H1 (cell line): ENCODE data around the gene SLC9A4.

ENCODE experiments used
- ATF2 ChIP-seq: IDR thresholded peaks from 2 replicates; pipeline ENCODE4 v1.6.1; 2012; ENCODE audit warnings: low read length, inconsistent platforms
- CEBPB ChIP-seq: IDR thresholded peaks from 2 replicates; pipeline ENCODE4 v1.6.1; 2012; ENCODE audit warnings: low read depth, low read length
- CREB1 ChIP-seq: IDR thresholded peaks from 2 replicates; pipeline ENCODE4 v1.6.1; 2012; ENCODE audit warnings: inconsistent platforms
- CTCF ChIP-seq, 3 experiments: IDR thresholded peaks; 1 replicate in 2 of 3; 2 replicates in 1 of 3; pipeline versions ENCODE4 v1.5.1 to v1.6.1; 2011; ENCODE audit warnings: low read length in 3 of 3, mild to moderate bottlenecking in 3 of 3, inconsistent platforms in 2 of 3, low read depth in 1 of 3, moderate library complexity in 1 of 3; ENCODE audit not compliant: insufficient read depth in 1 of 3; ENCODE audit errors: control extremely low read depth in 1 of 3
- POLR2A ChIP-seq, 2 experiments: IDR thresholded peaks; 1 replicate in 1 of 2; 2 replicates in 1 of 2; pipeline ENCODE4 v1.6.1; 2011; ENCODE audit warnings: low read depth in 2 of 2, low read length in 2 of 2, mild to moderate bottlenecking in 2 of 2; ENCODE audit errors: control extremely low read depth in 1 of 2
- POLR2AphosphoS5 ChIP-seq: IDR thresholded peaks from 2 replicates; pipeline ENCODE4 v1.6.1; 2011; ENCODE audit warnings: low read depth, low read length
- RAD21 ChIP-seq, 2 experiments: IDR thresholded peaks in 1 of 2; conservative IDR thresholded peaks in 1 of 2; 2 replicates each; pipeline ENCODE4 v1.6.1; 2011; ENCODE audit warnings: low read depth in 2 of 2, low read length in 2 of 2, improper control_type of control experiment in 1 of 2, inconsistent platforms in 1 of 2, mild to moderate bottlenecking in 1 of 2, moderate library complexity in 1 of 2
- SP2 ChIP-seq: IDR thresholded peaks from 2 replicates; pipeline ENCODE4 v1.6.1; 2012; ENCODE audit warnings: mild to moderate bottlenecking, low read length, inconsistent platforms
- SP4 ChIP-seq: IDR thresholded peaks from 2 replicates; pipeline ENCODE4 v1.6.1; 2012; ENCODE audit warnings: low read length, inconsistent platforms
- TAF1 ChIP-seq: IDR thresholded peaks from 2 replicates; pipeline ENCODE4 v1.6.1; 2011; ENCODE audit warnings: mild to moderate bottlenecking, low read depth, low read length
- TCF12 ChIP-seq: IDR thresholded peaks from 2 replicates; pipeline ENCODE4 v1.6.1; 2011; ENCODE audit warnings: low read depth, mild to moderate bottlenecking, low read length
- ZNF274 ChIP-seq: IDR thresholded peaks from 2 replicates; pipeline ENCODE4 v1.7.0; 2012; ENCODE audit warnings: low read length, borderline replicate concordance; ENCODE audit errors: extremely low read depth

GRCh38 chr2:102515851-102516250 lies 42.8 kb downstream of the SLC9A4 start:
- TF ChIP-seq CREB1 (no peak), CTCF (IDR thresholded peaks at IDR 0.05; ENCODE audit: control extremely low read depth in 1 of 3, insufficient read depth in 1 of 3, low read depth in 1 of 3, low read length in 3 of 3) (no peak), POLR2A (IDR thresholded peaks at IDR 0.05; ENCODE audit: control extremely low read depth in 1 of 2, low read depth in 2 of 2, low read length in 2 of 2) (no peak), SP2 (no peak), SP4 (no peak), CEBPB (no peak), RAD21 (IDR thresholded peaks at IDR 0.05 in 1 of 2, conservative IDR thresholded peaks at IDR 0.05 in 1 of 2; ENCODE audit: low read depth in 2 of 2, low read length in 2 of 2) (no peak), TCF12 (no peak), ZNF274 (no peak), ATF2 (no peak), POLR2AphosphoS5 (no peak), TAF1 (no peak)
